ENCODE data around the gene CALML5.
A peak's percentile ranks its signal among the peaks of the same experiment; 100 is the strongest.
"Not testable (repeated sequence)": the region's sequence is repeated elsewhere in the genome, so short reads cannot be mapped to it uniquely, and the experiment has no call there.

CALML5 gene

GRCh38 chr10:5479481-5480161 lies 19.7 kb downstream of the CALML5 start:
- no peak for DNase-seq

GRCh38 chr10:5478694-5479305 lies 20.6 kb downstream of the CALML5 start:
- no peak for DNase-seq

- no peak for DNase-seq
Measured at GRCh38 chr10:5477948-5478693, 21.2 kb downstream of the CALML5 start.

GRCh38 chr10:5476918-5477525 lies 22.3 kb downstream of the CALML5 start:
- DNase-seq = no peak

- not testable (repeated sequence) for DNase-seq
Measured at GRCh38 chr10:5475974-5476807, 23.2 kb downstream of the CALML5 start.

- not testable (repeated sequence) for DNase-seq
Measured at GRCh38 chr10:5475088-5475487, 24.3 kb downstream of the CALML5 start.

- DNase-seq = not testable (repeated sequence)
Measured at GRCh38 chr10:5474642-5475041, 24.7 kb downstream of the CALML5 start.

GRCh38 chr10:5470062-5470751 lies 29.2 kb downstream of the CALML5 start:
- DNase-seq = no peak

- DNase-seq = no peak
Measured at GRCh38 chr10:5469353-5470061, 29.9 kb downstream of the CALML5 start.

GRCh38 chr10:5468262-5469106 lies 30.9 kb downstream of the CALML5 start:
- no peak for DNase-seq

- no peak for DNase-seq
Measured at GRCh38 chr10:5467634-5468255, 31.6 kb downstream of the CALML5 start.

GRCh38 chr10:5467207-5467535 lies 32.2 kb downstream of the CALML5 start:
- peak; percentile 24 for DNase-seq

GRCh38 chr10:5466451-5467206 lies 32.7 kb downstream of the CALML5 start:
- DNase-seq = peak; percentile 48

GRCh38 chr10:5465976-5466450 lies 33.4 kb downstream of the CALML5 start:
- no peak for DNase-seq

- DNase-seq = no peak
Measured at GRCh38 chr10:5464546-5464945, 34.8 kb downstream of the CALML5 start.

- DNase-seq = no peak
Measured at GRCh38 chr10:5462841-5463293, 36.5 kb downstream of the CALML5 start.

- DNase-seq = no peak
Measured at GRCh38 chr10:5461914-5462840, 37.2 kb downstream of the CALML5 start.

- no peak for DNase-seq
Measured at GRCh38 chr10:5461203-5461588, 38.2 kb downstream of the CALML5 start.
